ENCODE results near the gene SRPK2.

Gene SRPK2

DNA sequence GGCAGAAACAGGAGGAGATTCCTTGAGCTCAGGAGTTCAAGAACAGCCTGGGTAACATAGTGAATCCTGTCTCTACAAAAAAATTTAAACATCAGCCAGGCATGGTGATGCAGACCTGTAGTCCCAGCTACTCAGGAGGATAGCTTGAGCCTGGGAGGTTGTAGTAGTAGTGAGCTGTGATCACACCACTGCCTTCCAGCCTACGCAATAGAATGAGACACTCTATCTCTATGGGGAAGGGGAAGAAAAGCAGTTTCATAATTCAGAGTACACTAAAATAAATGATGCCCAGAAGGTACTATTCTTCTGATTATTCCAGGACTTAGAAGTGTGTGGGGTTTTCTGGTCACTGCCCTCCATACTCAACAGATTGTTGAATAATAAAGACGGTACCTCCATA is 197.4 kb downstream of the SRPK2 start:
- DNase-seq (ENCODE audit: low spot score), result no peak

GRCh38 chr7:105189859-105190492 is 198.7 kb downstream of the SRPK2 start:
- DNase-seq (ENCODE audit: low spot score), result no peak

GRCh38 chr7:105188201-105188600 is 200.5 kb downstream of the SRPK2 start:
- DNase-seq (ENCODE audit: low spot score), result no peak

- no peak for DNase-seq (ENCODE audit: low spot score)
These were observed 201.2 kb downstream of the SRPK2 start for GRCh38 chr7:105187302-105188169.

DNA sequence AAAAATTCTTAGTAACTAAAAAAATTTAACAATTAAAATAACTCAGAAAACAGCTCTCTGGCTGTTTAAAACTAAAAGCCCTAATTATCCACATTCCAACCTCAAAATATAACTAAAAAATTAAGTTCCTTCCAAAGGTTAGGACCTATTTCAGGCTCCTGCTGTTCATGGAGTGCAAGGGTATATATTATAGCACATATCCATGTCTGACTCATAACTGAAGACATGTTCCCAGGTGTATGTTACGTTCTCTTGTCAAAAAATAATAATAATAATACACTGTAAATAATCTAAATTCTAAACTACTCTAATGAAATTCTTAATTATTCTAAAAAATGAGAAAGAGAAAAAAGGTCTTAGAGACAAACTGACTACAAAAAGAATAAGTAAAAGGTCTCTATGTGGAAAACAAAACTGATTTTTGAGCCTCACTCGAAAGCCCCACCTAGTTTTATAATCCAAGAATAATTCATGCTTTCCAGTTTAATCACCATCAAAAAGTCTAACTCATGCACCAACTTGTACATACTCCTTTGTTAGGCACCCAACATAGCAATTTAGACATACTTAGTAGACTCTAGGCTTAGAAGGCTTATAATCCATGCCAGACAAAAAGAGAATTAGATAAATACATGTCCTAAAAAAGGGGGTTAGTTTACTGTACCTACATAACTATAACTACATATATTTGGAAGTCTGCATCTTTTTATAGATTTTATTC is 203.3 kb downstream of the SRPK2 start:
- no peak for DNase-seq (ENCODE audit: low spot score)

GRCh38 chr7:105180002-105180401 is 208.7 kb downstream of the SRPK2 start:
- DNase-seq (ENCODE audit: low spot score), result no peak

DNA sequence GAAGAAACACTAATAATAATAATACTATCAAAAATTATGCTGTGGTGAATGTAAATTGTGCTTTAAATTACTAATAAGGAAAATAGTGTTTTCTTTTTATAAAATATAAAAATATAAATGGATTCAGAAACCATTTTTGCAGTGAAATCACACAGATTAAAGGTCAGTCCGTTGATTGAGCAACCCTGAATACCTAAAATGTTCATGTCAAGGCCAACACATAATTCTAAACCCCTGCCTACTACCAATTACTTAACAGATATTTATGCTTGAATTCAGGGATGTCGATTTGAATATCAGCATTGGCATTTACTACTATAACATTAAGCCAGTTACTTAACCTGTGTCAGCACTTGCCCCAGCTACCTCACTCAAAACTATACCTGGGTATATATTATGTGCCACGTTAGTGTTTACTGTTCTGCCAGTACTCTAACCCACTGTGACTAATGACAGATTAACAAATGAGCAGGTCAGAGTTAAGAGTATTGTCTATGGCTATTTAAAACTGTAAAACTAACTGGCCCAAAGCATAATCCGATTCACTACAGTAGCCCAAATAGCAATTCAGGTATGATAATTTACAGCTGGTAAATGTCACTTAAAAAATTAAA is 209.7 kb downstream of the SRPK2 start:
- DNase-seq (ENCODE audit: low spot score), result no peak

DNA sequence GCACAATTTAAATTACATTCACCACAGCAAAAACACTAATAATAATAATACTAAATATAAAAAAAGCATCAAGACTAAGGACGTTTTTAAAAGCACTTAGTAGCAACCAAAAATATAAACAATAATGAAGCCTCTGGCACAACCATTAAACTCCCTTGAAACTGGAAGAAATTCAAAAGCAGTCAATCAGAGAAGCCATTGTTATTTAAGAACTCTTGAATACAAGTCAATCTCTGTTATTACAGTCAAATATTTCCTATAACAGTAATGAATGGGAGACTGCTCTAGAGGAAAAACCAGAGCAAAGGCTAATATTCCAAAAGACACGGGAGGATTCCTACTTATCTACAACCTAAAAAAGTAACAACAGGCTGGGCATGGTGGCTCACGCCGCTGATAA is 210.5 kb downstream of the SRPK2 start:
- DNase-seq (ENCODE audit: low spot score), result no peak

DNA sequence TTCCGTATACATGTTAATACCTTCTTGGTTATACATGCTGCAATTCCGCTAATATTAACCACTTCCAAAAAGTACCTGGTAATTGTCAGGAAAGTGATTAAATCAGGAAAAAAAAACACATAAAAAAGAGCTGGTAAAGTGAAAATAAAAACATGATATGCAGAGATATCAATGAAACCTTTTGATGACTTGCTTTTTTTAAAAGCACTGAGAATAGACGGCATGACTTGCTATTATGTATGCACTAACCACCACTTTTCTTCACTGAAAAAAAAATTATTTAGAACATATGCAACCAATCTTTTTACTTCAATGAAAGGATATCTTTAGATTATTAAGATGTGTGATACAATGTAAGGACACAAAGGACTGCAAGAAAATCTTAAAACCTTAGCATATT is 211.7 kb downstream of the SRPK2 start:
- no peak for DNase-seq (ENCODE audit: low spot score)

- no peak for DNase-seq (ENCODE audit: low spot score)
These were observed 215.1 kb downstream of the SRPK2 start for GRCh38 chr7:105173586-105173985.

- DNase-seq (ENCODE audit: low spot score), result no peak
These were observed 224.0 kb downstream of the SRPK2 start for GRCh38 chr7:105164751-105165150.

DNA sequence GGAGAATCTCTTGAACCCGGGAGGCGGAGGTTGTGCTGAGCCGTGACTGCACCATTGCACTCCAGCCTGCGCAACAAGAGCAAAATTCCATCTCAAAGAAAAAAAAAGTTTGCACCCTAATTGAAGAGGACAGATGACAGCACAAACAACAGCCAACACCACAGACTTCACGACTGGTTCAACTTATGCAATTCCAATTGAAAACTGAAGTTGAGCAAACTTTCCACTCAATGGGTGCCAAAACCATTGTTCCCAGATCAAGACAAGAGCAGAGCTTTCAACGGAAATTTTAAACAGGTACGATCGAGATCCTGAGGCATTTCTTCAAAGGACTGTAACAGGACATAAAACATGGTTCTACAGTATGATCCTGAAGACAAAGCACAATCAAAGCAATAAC is 225.0 kb downstream of the SRPK2 start:
- no peak for DNase-seq (ENCODE audit: low spot score)

- DNase-seq (ENCODE audit: low spot score), result no peak
These were observed 227.4 kb downstream of the SRPK2 start for GRCh38 chr7:105161366-105161765.

DNA sequence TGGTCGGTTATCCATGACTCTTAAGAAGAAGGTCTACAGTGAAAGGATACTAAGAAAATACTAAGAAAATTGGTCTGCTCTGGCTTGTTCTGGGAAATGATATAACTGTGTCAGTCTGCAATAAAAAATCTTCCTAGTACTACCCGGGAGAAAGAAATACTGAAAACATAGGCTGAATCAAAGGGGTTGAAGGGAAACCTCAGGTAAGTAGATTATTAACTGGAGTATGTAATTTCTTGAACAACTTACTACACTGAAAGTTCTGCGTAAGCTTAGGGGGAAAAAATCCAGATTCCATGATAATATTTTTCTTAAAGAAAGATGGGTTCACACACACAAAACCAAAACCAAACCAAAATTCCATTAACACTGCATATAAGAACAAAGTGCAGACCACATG is 231.4 kb downstream of the SRPK2 start:
- DNase-seq (ENCODE audit: low spot score), result no peak

DNA sequence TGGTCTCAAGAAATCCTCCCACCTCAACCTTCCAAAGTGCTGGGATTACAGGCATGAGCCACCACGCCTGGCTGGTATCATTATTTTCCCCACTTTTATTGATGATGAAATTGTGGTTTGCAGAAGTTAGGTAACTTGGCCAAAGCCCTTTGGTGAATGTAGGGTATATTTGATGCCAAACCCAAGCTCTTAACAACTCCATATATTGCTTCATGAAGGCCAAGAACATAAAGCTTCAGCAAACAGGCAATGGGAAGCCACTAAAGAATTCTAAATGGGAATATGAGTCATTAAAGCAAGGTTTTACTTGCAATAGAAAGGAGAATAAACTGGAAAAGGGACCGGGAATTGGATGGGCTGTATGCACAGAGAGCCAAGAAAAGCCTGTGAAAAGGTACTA is 232.0 kb downstream of the SRPK2 start:
- no peak for DNase-seq (ENCODE audit: low spot score)

DNA sequence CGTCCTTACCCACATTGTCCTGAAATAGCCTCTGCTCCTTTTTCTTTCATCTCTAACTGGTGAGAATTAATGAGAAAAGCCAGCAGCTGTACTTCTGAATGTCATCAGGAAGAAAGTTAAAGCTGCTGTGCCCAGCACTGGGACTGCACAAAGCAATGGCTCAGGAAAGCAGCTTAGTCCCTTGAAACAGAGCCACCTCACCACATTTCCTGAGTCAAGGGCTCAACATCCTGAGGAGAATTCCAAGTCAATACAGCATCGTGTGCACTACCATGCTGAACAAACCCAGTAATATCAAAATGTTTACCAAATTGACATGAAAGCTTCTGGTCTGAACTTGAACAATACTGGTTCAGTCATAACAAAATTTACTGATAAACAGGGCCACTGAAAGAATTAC is 234.6 kb downstream of the SRPK2 start:
- DNase-seq (ENCODE audit: low spot score), result no peak

DNA sequence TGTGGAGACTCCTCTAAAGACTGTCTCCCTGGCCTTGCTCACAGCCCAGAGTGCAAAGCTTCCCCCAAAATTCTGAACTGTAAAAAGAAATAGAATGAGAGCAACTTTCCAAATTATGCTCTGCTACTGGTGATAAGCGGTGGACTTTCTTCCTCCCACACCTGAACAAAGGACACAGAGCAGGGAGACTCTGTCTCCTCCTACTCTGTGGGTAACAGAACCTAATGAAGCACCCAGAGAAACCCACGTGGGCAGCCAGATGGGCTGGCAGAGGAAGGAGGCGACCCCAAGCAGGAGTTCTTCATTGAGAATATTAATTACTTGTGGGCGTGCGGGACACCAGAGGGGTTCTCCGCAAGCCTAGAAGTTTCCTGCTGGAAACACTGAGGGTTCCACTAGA is 235.2 kb downstream of the SRPK2 start:
- no peak for DNase-seq (ENCODE audit: low spot score)

DNA sequence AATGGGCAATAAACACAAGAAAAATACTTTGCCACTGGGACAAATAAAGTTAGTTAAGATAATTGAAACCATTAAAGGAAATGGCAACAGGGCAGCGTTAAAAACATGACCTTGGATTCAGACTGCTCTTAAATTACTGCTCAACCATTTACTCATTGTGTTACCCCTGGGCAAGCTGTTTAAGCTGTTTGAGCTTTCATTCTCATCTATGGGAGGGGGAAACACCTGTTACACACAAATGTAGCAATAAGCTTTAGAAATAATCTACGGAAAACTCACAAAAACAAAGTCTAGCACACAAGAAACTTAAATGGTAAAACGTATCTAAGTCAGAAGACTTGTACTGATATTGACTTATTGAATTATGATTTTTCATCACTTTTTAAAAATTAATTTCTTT is 237.6 kb downstream of the SRPK2 start:
- DNase-seq (ENCODE audit: low spot score), result no peak

DNA sequence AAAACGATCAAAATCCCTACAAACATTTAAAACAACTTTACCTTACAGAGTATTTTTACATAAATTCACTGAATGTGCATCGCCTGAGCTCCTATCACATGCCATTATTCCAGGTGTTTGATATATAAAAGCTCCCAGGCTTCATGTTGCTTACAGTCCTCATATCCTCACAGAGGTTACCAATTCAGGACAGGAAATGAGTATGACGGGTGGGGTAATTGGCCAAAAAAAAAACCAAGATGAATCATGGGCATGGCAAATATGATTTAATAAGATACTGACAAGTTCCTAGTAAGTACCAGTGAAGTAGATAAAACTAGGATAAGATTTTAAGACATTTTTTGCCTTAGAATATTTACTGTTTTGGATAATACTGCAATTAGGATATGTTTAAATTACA is 238.9 kb downstream of the SRPK2 start:
- DNase-seq (ENCODE audit: low spot score), result no peak

DNA sequence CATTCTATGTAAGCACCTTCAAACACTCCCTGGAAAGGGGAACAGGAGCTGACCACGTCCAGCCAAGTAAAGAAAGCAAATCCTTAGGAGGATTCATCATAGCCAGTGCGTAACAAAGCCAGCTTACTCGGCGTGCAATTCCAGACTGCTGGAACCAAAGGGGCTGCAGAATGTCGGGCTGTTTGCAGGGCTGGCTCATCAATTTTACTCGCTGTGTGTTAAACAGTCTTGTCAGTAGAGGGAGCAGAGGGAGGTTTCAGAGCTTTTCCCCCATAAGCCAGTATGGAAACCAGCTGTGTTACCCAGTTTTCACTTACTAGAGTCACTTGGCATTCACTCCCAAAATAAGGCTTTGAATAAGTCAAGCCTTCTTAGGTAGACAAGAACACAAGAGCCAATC is 247.7 kb downstream of the SRPK2 start:
- peak; percentile 73 for DNase-seq (ENCODE audit: low spot score)

DNA sequence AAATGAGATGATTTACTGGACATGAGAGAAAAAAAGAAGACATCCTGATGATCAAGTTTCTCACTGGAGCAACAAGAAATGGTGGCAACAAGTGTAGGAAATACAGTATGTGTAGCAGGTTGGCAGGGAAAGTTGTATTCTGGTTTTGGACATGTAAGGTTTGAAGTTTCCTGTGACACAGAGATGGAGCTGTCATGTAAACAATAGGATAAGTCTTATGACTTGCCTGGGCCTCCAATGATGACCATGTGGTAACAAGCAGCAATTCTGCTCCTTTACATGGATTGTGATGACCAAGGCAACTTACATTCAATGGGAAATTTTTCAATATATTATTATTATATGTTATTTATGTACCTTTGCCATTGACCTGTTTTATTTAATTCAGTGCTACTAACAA is 249.3 kb downstream of the SRPK2 start:
- DNase-seq (ENCODE audit: low spot score), result no peak

GRCh38 chr7:105137898-105138297 is 250.8 kb downstream of the SRPK2 start:
- no peak for DNase-seq (ENCODE audit: low spot score)

DNA sequence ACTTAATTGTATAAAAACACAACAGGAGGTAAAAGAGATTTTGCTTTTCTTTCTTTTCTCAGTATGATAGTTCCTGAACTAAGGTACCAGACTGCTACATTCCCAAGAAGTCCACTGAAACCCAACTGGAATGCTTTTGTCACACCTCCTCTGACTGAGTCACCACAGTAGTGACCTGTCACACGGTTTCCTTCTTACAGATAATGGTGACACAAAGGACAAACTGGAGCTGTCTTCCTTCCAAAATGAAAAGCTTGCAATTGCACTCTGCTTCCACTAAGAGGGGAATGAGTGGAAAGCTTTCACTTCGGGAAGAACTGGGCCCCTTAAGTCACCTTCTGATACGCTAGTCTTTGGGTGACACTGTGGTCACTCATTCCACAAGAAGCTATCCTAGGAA is 252.5 kb downstream of the SRPK2 start:
- DNase-seq (ENCODE audit: low spot score), result no peak
